CD8-positive, alpha-beta memory T cell (primary cell): ENCODE measurements around the gene PASK. TPM values are rescaled to one million over a fixed set of nuclear protein-coding genes. Genes with fewer than 3 reads are reported as not detected.
"Not testable (repeated sequence)": the region's sequence is repeated elsewhere in the genome, so short reads cannot be mapped to it uniquely, and the experiment has no call there.

Experiments
- CTCF ChIA-PET: fragments of 350-600 bp; sonication (Branson Sonifier 250); formaldehyde crosslinking; loops from one replicate; lab custom pipeline; 2021; ENCODE audit warnings: antibody characterized with exemption; lab: Charles Lee
- POLR2A ChIA-PET: fragments of 350-600 bp; sonication (Branson Sonifier 250); formaldehyde crosslinking; loops from one replicate; lab custom pipeline; 2021; ENCODE audit warnings: antibody characterized with exemption; lab: Charles Lee
- DNase-seq, 5 donors: peaks; one replicate each; pipeline versions ENCODE4 v3.0.0 to v3.0.0-alpha.2; 2020 to 2022; ENCODE audit warnings: mixed read lengths in 1 of 5
- H3K27ac ChIP-seq: one replicate; pipeline ENCODE4 v1.7.0; 2013; ENCODE audit warnings: low read depth, mild to moderate bottlenecking, low read length, moderate library complexity
- H3K27me3 ChIP-seq: 2 replicates; pipeline ENCODE4 v1.7.0; 2013; ENCODE audit warnings: low read length, mild to moderate bottlenecking; ENCODE audit not compliant: insufficient read depth, poor library complexity, severe bottlenecking
- H3K36me3 ChIP-seq: 2 replicates; pipeline ENCODE4 v1.7.0; 2013; ENCODE audit warnings: mild to moderate bottlenecking, low read length, moderate library complexity; ENCODE audit not compliant: insufficient read depth
- H3K4me1 ChIP-seq: 2 replicates; pipeline ENCODE4 v1.7.0; 2013; ENCODE audit warnings: mild to moderate bottlenecking, low read length, moderate library complexity; ENCODE audit not compliant: insufficient read depth
- H3K4me3 ChIP-seq: 2 replicates; pipeline ENCODE4 v1.7.0; 2013; ENCODE audit warnings: mild to moderate bottlenecking, low read length
- H3K9me3 ChIP-seq: 2 replicates; pipeline ENCODE4 v1.7.0; 2013; ENCODE audit warnings: mild to moderate bottlenecking, low read length
- H3K27ac Mint-ChIP-seq, 8 donors: one replicate each; pipeline ENCODE4 v1.8.0; 2020 to 2021; ENCODE audit warnings: mixed read lengths in 8 of 8, mild to moderate bottlenecking in 6 of 8, inconsistent platforms in 3 of 8, moderate library complexity in 3 of 8
- H3K27me3 Mint-ChIP-seq, 2 donors: one replicate each; pipeline ENCODE4 v1.8.0; 2020 to 2021; ENCODE audit warnings: mixed read lengths in 2 of 2, mild to moderate bottlenecking in 1 of 2, moderate library complexity in 1 of 2
- H3K36me3 Mint-ChIP-seq, 3 donors: one replicate each; pipeline ENCODE4 v1.8.0; 2020 to 2021; ENCODE audit warnings: mixed read lengths in 3 of 3, inconsistent platforms in 1 of 3, mild to moderate bottlenecking in 1 of 3
- H3K4me1 Mint-ChIP-seq, 3 donors: one replicate each; pipeline ENCODE4 v1.8.0; 2020 to 2021; ENCODE audit warnings: mixed read lengths in 3 of 3, inconsistent platforms in 1 of 3, mild to moderate bottlenecking in 1 of 3
- H3K4me3 Mint-ChIP-seq, 7 donors: one replicate each; pipeline ENCODE4 v1.8.0; 2020 to 2021; ENCODE audit warnings: mixed read lengths in 7 of 7, mild to moderate bottlenecking in 6 of 7, moderate library complexity in 4 of 7, inconsistent platforms in 2 of 7
- H3K9me3 Mint-ChIP-seq, 5 donors: one replicate each; pipeline ENCODE4 v1.8.0; 2020 to 2022; ENCODE audit warnings: mixed read lengths in 5 of 5, mild to moderate bottlenecking in 3 of 5, moderate library complexity in 2 of 5, inconsistent platforms in 1 of 5
- polyA plus RNA-seq: library from polyadenylated mRNA; unstranded; fragments of 300-500 nt; fragmentation: Illumina TruSeq; gene quantifications from one replicate; pipeline ENCODE4 v1.2.3, GENCODE V29; 2021
- total RNA-seq, 2 experiments: library from RNA; stranded (reverse); gene quantifications; one replicate each; pipeline ENCODE4 v1.2.3, GENCODE V29; 2021

PASK gene
- total and polyA plus RNA-seq, 3 experiments from 2014 or later, result 32.8 to 93.8 (median 92.8) TPM

GRCh38 chr2:241107031-241107783 lies 42.1 kb downstream of the PASK start:
- Mint-ChIP-seq H3K27ac (peak overlapping the region; percentile 17 to 98 (median 86)), H3K27me3 (no peaks in the 10 kb centered on the region), H3K4me1 (peaks cover 51 to 93% (median 57%) of the 10 kb centered on the region in 3 donors), H3K9me3 (no peaks in the 10 kb centered on the region), H3K36me3 (peaks cover 3 to 79% (median 4%) of the 10 kb centered on the region in 3 donors), H3K4me3 (peak overlapping the region in 3 of 7 donors; percentile 15 to 68 (median 43))
- Histone ChIP-seq H3K36me3 (no peaks in the 10 kb centered on the region), H3K4me3 (no peak overlapping the region), H3K4me1 (peaks cover 74% of the 10 kb centered on the region), H3K27ac (no peak overlapping the region), H3K9me3 (no peaks in the 10 kb centered on the region), H3K27me3 (no peaks in the 10 kb centered on the region)
- CTCF ChIA-PET, result interaction anchor here (3.0 to 7.7 kb wide), 2 partner anchors 29 to 43 kb away, joined by 9 to 54 read pairs; partner anchors contain the start of genes PASK and PPP1R7
- POLR2A ChIA-PET, result interaction anchor here (1.1 to 4.7 kb wide), 2 partner anchors 12 to 43 kb away, joined by 4 to 42 read pairs; partner anchors contain the start of genes PASK and PPP1R7
- DNase-seq, result no peak

- Histone ChIP-seq H3K27ac (no peak overlapping the region), H3K9me3 (no peaks in the 10 kb centered on the region), H3K4me1 (peaks cover 74% of the 10 kb centered on the region), H3K27me3 (no peaks in the 10 kb centered on the region), H3K36me3 (no peaks in the 10 kb centered on the region), H3K4me3 (no peak overlapping the region)
- Mint-ChIP-seq H3K4me1 (peaks cover 41 to 88% (median 51%) of the 10 kb centered on the region in 3 donors), H3K36me3 (peaks cover 3 to 75% (median 4%) of the 10 kb centered on the region in 3 donors), H3K9me3 (no peaks in the 10 kb centered on the region), H3K27me3 (no peaks in the 10 kb centered on the region), H3K27ac (peak overlapping the region in 7 of 8 donors; percentile 8 to 92 (median 34)), H3K4me3 (peak overlapping the region in 1 of 7 donors; percentile 27)
- DNase-seq, result no peak
- POLR2A ChIA-PET, result interaction anchor here (0.6 kb wide), 1 partner anchor 27 kb away, joined by 3 read pairs; no protein-coding TSS in a partner anchor
- CTCF ChIA-PET, result interaction anchor here (1.3 kb wide), 1 partner anchor 27 kb away, joined by 4 read pairs; no protein-coding TSS in a partner anchor
Measured at GRCh38 chr2:241105641-241106040, 43.6 kb downstream of the PASK start.

- H3K9me3 Mint-ChIP-seq, H3K27me3 Mint-ChIP-seq, POLR2A ChIA-PET, H3K36me3 ChIP-seq, H3K27me3 ChIP-seq, DNase-seq, H3K4me3 ChIP-seq, H3K27ac ChIP-seq, H3K9me3 ChIP-seq: not testable (repeated sequence)
- peaks cover 74% of the 10 kb centered on the region for H3K4me1 ChIP-seq
- peaks cover 3 to 76% (median 7%) of the 10 kb centered on the region in 3 donors for H3K36me3 Mint-ChIP-seq
- H3K4me3 Mint-ChIP-seq, result peak overlapping the region in 3 of 7 donors; percentile 51 to 99 (median 95)
- CTCF ChIA-PET, result interaction anchor here (1.2 to 1.3 kb wide), 2 partner anchors 9 to 26 kb away, joined by 3 to 4 read pairs; no protein-coding TSS in a partner anchor
- peaks cover 38 to 88% (median 54%) of the 10 kb centered on the region in 3 donors for H3K4me1 Mint-ChIP-seq
- peak overlapping the region in 3 of 8 donors; percentile 50 to 89 (median 80) for H3K27ac Mint-ChIP-seq
Measured at GRCh38 chr2:241104611-241105010, 44.7 kb downstream of the PASK start.

- Mint-ChIP-seq H3K9me3 (no peaks in the 10 kb centered on the region), H3K4me1 (peaks cover 32 to 86% (median 55%) of the 10 kb centered on the region in 3 donors), H3K36me3 (peaks cover 0 to 80% (median 9%) of the 10 kb centered on the region in 3 donors), H3K27me3 (no peaks in the 10 kb centered on the region), H3K27ac (peak overlapping the region; percentile 94 to 99 (median 98)), H3K4me3 (peak overlapping the region; percentile 95 to 99 (median 97))
- H3K36me3 ChIP-seq, result peaks cover 7% of the 10 kb centered on the region
- H3K27ac ChIP-seq, result peak overlapping the region; percentile 77
- ChIA-PET POLR2A (interaction anchor here (0.7 to 3.8 kb wide), 3 partner anchors 8 to 47 kb away, joined by 3 to 49 read pairs (median 24); partner anchors contain the start of genes PASK and PPP1R7), CTCF (interaction anchor here (1.5 to 1.6 kb wide), 2 partner anchors 10 to 47 kb away, joined by 3 to 10 read pairs; partner anchors contain the start of genes PASK and PPP1R7)
- H3K9me3 ChIP-seq, result no peaks in the 10 kb centered on the region
- H3K27me3 ChIP-seq, result no peaks in the 10 kb centered on the region
- DNase-seq, result peak in 1 of 5 donors; percentile 25
- peaks cover 67% of the 10 kb centered on the region for H3K4me1 ChIP-seq
- peak overlapping the region; percentile 96 for H3K4me3 ChIP-seq
Measured at GRCh38 chr2:241103176-241103595, 46.1 kb downstream of the PASK start.

- Mint-ChIP-seq H3K27me3 (no peaks in the 10 kb centered on the region), H3K36me3 (peaks cover 0 to 79% (median 11%) of the 10 kb centered on the region in 3 donors), H3K9me3 (no peaks in the 10 kb centered on the region), H3K27ac (peak within 1 kb of the TSS; percentile 94 to 99 (median 98)), H3K4me3 (peak within 1 kb of the TSS; percentile 95 to 99 (median 97)), H3K4me1 (peaks cover 31 to 86% (median 56%) of the 10 kb centered on the region in 3 donors)
- H3K27ac ChIP-seq, result peak within 1 kb of the TSS; percentile 77
- ChIA-PET CTCF (interaction anchor here (1.1 to 1.6 kb wide), 3 partner anchors 9 to 48 kb away, joined by 3 to 10 read pairs (median 3); partner anchors contain the start of genes PASK and PPP1R7), POLR2A (interaction anchor here (0.6 to 3.8 kb wide), 7 partner anchors 9 to 742 kb away, joined by 3 to 49 read pairs (median 4); partner anchors contain the start of genes ING5, PASK, PPP1R7 and SEPTIN2)
- peaks cover 63% of the 10 kb centered on the region for H3K4me1 ChIP-seq
- H3K36me3 ChIP-seq, result peaks cover 14% of the 10 kb centered on the region
- peak within 1 kb of the TSS; percentile 96 for H3K4me3 ChIP-seq
- peak; percentile 77 to 90 (median 83) for DNase-seq
- no peaks in the 10 kb centered on the region for H3K27me3 ChIP-seq
- H3K9me3 ChIP-seq, result no peaks in the 10 kb centered on the region
Measured at GRCh38 chr2:241102239-241102803, 47.0 kb downstream of the PASK start, which contains the start of gene MTERF4. Gene MTERF4, minus strand, starts transcription at chr2:241102287. Its CDS starts 14 bp downstream, at chr2:241102273.

- Histone ChIP-seq H3K27me3 (no peaks in the 10 kb centered on the region), H3K9me3 (no peaks in the 10 kb centered on the region), H3K27ac (no peak overlapping the region), H3K4me1 (peaks cover 73% of the 10 kb centered on the region), H3K4me3 (no peak overlapping the region), H3K36me3 (peaks cover 28% of the 10 kb centered on the region)
- peak overlapping the region in 5 of 8 donors; percentile 29 to 94 (median 60) for H3K27ac Mint-ChIP-seq
- POLR2A ChIA-PET, result no interaction called here
- CTCF ChIA-PET, result no interaction called here
- no peaks in the 10 kb centered on the region for H3K27me3 Mint-ChIP-seq
- peaks cover 53 to 90% (median 85%) of the 10 kb centered on the region in 3 donors for H3K4me1 Mint-ChIP-seq
- peaks cover 9 to 85% (median 23%) of the 10 kb centered on the region in 3 donors for H3K36me3 Mint-ChIP-seq
- no peaks in the 10 kb centered on the region for H3K9me3 Mint-ChIP-seq
- H3K4me3 Mint-ChIP-seq, result peak overlapping the region in 3 of 7 donors; percentile 76 to 99 (median 97)
- no peak for DNase-seq
Measured at GRCh38 chr2:241099246-241099645, 50.0 kb downstream of the PASK start.

- Mint-ChIP-seq H3K27ac (peak overlapping the region; percentile 73 to 94 (median 84)), H3K27me3 (no peaks in the 10 kb centered on the region), H3K4me1 (peaks cover 41 to 84% (median 75%) of the 10 kb centered on the region in 3 donors), H3K36me3 (peaks cover 9 to 91% (median 23%) of the 10 kb centered on the region in 3 donors), H3K4me3 (peak overlapping the region in 1 of 7 donors; percentile 61), H3K9me3 (no peaks in the 10 kb centered on the region)
- POLR2A ChIA-PET, result interaction anchor here (2.1 kb wide), 2 partner anchors 12 to 52 kb away, joined by 11 to 15 read pairs; partner anchors contain the start of gene PASK
- CTCF ChIA-PET, result no interaction called here
- Histone ChIP-seq H3K4me1 (peaks cover 58% of the 10 kb centered on the region), H3K9me3 (no peaks in the 10 kb centered on the region), H3K27ac (no peak overlapping the region), H3K27me3 (no peaks in the 10 kb centered on the region), H3K36me3 (peaks cover 37% of the 10 kb centered on the region), H3K4me3 (no peak overlapping the region)
- no peak for DNase-seq
Measured at GRCh38 chr2:241096979-241097378, 52.3 kb downstream of the PASK start.
